Activated T-helper 2 cell treated with anti-CD3 and anti-CD28 coated beads, Interferon-gamma antibody, Interleukin-2, Interleukin-4, amounts not matched to agents 10 μg/mL and 5 μg/mL and 100 μg/mL, durations not matched to agents 14 hours and 24 hours and 36 hours (primary cell): ENCODE data around the gene ARHGEF33. TPM values are rescaled to one million over a fixed set of nuclear protein-coding genes. Genes with fewer than 3 reads are reported as not detected.

Experiments
- DNase-seq: peaks from one replicate; pipeline ENCODE4 v3.0.0; 2021; ENCODE audit warnings: low spot score
- H3K27ac Mint-ChIP-seq: one replicate; pipeline ENCODE4 v1.8.0; 2021; ENCODE audit warnings: mixed read lengths
- H3K27me3 Mint-ChIP-seq: one replicate; pipeline ENCODE4 v1.8.0; 2021; ENCODE audit warnings: low read depth, mixed read lengths
- H3K36me3 Mint-ChIP-seq: one replicate; pipeline ENCODE4 v1.8.0; 2021; ENCODE audit warnings: low read depth, mixed read lengths
- H3K4me1 Mint-ChIP-seq: one replicate; pipeline ENCODE4 v1.8.0; 2021; ENCODE audit warnings: low read depth, mixed read lengths
- H3K4me3 Mint-ChIP-seq: one replicate; pipeline ENCODE4 v1.8.0; 2021; ENCODE audit warnings: low read depth, mild to moderate bottlenecking, moderate library complexity, mixed read lengths
- H3K9me3 Mint-ChIP-seq: one replicate; pipeline ENCODE4 v1.8.0; 2021; ENCODE audit warnings: mixed read lengths
- intact Hi-C: fragments of 100-400 bp; cut with micrococcal nuclease; formaldehyde crosslinking; loops from one replicate; pipeline ENCODE4 v1.15.1; 2023
- total RNA-seq: library from RNA; stranded (reverse); gene quantifications from 2 replicates; pipeline ENCODE4 v1.2.3, GENCODE V29; 2022

Gene ARHGEF33
- total RNA-seq, 1 donor from 2014 or later = 0.25 TPM

DNA sequence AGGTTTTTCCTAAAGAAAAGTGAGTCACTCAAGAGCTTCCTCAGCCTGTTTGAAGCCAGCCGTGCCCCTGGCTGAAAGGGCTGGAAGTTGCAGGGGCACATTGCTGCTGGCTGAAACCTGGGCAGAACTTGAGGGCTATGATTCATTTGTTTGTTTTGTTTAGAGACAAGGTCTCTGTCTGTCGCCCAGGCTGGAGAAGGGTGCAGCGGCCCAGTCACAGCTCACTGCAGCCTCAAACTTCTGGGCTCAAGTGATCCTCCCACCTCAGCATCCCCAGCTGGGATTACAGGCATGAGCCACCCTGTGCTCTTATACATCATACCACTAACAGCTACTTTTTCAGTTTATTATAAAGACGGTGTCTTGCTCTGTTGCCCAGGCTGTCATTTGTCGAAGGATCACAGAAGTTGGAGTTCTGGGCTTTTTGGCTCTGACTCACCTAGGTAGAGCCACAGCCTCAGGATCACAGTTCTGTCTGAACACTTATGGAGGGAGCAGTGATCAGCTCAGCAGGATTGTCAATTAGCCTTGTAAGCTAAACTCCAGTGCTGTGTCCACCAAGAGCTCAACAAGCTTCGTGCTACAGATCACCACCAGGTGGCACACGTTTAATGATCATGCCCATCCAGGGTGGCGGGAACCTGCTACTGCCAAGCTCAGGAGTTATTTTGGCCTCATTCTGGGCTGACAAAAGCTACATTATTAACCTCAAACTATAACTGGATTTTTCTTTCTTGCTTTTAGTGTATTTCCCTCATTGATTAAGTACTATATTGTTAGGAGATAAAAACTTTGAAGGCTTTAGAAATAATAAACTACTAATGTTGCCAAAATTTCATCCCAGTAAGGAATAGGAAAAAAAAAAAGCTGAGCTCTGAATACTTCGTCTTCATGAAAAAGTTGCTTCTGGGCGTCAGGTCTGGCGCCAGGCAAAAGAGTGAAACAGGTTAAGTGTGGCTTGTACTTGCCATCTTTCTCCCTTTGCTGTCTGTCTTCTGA lies 57.9 kb downstream of the ARHGEF33 start:
- Mint-ChIP-seq H3K36me3 (no peaks in the 10 kb centered on the region), H3K27ac (no peak overlapping the region), H3K27me3 (peaks cover 4% of the 10 kb centered on the region), H3K9me3 (no peaks in the 10 kb centered on the region), H3K4me3 (no peak overlapping the region), H3K4me1 (peaks cover 2% of the 10 kb centered on the region)
- peak; percentile 60 for DNase-seq
- intact Hi-C loops = loop anchor here (1.0 to 5.0 kb wide), 3 partner anchors 90 to 283 kb away; no protein-coding TSS in a partner anchor

DNA sequence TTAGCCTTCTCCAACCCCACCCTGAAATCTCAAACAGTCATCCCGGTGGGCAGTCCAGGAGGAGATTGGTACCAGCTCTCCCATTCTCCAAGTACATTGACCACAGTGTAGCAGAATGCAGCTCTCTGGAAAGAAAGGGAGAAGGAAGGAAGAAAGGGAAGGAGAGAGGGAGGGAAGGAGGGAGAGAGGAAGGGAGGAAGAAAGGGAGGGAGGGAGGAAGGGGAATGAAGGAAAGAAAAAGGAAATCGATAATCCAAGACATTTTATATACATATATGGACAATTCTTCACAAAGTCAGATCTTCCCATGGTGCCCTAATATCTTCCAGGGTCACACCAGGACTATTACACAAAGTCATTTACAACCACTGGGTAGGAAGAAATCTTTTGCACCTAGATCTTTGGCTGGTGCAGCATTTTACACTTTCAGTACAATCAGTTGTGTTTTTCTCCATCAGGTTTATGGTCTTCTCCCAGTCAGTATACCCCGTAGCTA lies 58.8 kb downstream of the ARHGEF33 start:
- DNase-seq = no peak
- Mint-ChIP-seq H3K9me3 (no peaks in the 10 kb centered on the region), H3K4me3 (no peak overlapping the region), H3K36me3 (no peaks in the 10 kb centered on the region), H3K4me1 (no peaks in the 10 kb centered on the region), H3K27ac (no peak overlapping the region), H3K27me3 (peaks cover 7% of the 10 kb centered on the region)
- intact Hi-C loops = loop anchor here (5.0 kb wide), 2 partner anchors 89 to 109 kb away; no protein-coding TSS in a partner anchor

- H3K27ac Mint-ChIP-seq = no peak overlapping the region
- intact Hi-C loops = loop anchor here (5.0 kb wide), 2 partner anchors 88 to 108 kb away; no protein-coding TSS in a partner anchor
- H3K27me3 Mint-ChIP-seq = peaks cover 11% of the 10 kb centered on the region
- no peaks in the 10 kb centered on the region for H3K4me1 Mint-ChIP-seq
- no peak overlapping the region for H3K4me3 Mint-ChIP-seq
- H3K36me3 Mint-ChIP-seq = no peaks in the 10 kb centered on the region
- DNase-seq = no peak
- H3K9me3 Mint-ChIP-seq = no peaks in the 10 kb centered on the region
Measured at GRCh38 chr2:38948995-38949394, 59.3 kb downstream of the ARHGEF33 start.

- DNase-seq = no peak
- H3K27ac Mint-ChIP-seq = no peak overlapping the region
- peaks cover 24% of the 10 kb centered on the region for H3K27me3 Mint-ChIP-seq
- intact Hi-C loops = no loop called here
- H3K9me3 Mint-ChIP-seq = no peaks in the 10 kb centered on the region
- no peak overlapping the region for H3K4me3 Mint-ChIP-seq
- H3K36me3 Mint-ChIP-seq = no peaks in the 10 kb centered on the region
- no peaks in the 10 kb centered on the region for H3K4me1 Mint-ChIP-seq
Measured at GRCh38 chr2:38951766-38952165, 62.1 kb downstream of the ARHGEF33 start.

GRCh38 chr2:38957972-38958371 lies 68.3 kb downstream of the ARHGEF33 start:
- intact Hi-C loops = no loop called here
- H3K36me3 Mint-ChIP-seq = no peaks in the 10 kb centered on the region
- H3K4me3 Mint-ChIP-seq = no peak overlapping the region
- peaks cover 55% of the 10 kb centered on the region for H3K27me3 Mint-ChIP-seq
- H3K9me3 Mint-ChIP-seq = no peaks in the 10 kb centered on the region
- DNase-seq = no peak
- no peak overlapping the region for H3K27ac Mint-ChIP-seq
- peaks cover 3% of the 10 kb centered on the region for H3K4me1 Mint-ChIP-seq

GRCh38 chr2:38959466-38959865 lies 69.8 kb downstream of the ARHGEF33 start:
- DNase-seq = no peak
- Mint-ChIP-seq H3K9me3 (no peaks in the 10 kb centered on the region), H3K4me3 (peak overlapping the region; percentile 59), H3K27me3 (peaks cover 45% of the 10 kb centered on the region), H3K36me3 (no peaks in the 10 kb centered on the region), H3K27ac (no peak overlapping the region), H3K4me1 (peaks cover 3% of the 10 kb centered on the region)
- intact Hi-C loops = no loop called here

- intact Hi-C loops = no loop called here
- DNase-seq = peak; percentile 68
- Mint-ChIP-seq H3K4me3 (peak overlapping the region; percentile 24), H3K9me3 (no peaks in the 10 kb centered on the region), H3K27me3 (peaks cover 43% of the 10 kb centered on the region), H3K27ac (no peak overlapping the region), H3K36me3 (no peaks in the 10 kb centered on the region), H3K4me1 (peaks cover 3% of the 10 kb centered on the region)
Measured at GRCh38 chr2:38959938-38960608, 70.4 kb downstream of the ARHGEF33 start.

DNA sequence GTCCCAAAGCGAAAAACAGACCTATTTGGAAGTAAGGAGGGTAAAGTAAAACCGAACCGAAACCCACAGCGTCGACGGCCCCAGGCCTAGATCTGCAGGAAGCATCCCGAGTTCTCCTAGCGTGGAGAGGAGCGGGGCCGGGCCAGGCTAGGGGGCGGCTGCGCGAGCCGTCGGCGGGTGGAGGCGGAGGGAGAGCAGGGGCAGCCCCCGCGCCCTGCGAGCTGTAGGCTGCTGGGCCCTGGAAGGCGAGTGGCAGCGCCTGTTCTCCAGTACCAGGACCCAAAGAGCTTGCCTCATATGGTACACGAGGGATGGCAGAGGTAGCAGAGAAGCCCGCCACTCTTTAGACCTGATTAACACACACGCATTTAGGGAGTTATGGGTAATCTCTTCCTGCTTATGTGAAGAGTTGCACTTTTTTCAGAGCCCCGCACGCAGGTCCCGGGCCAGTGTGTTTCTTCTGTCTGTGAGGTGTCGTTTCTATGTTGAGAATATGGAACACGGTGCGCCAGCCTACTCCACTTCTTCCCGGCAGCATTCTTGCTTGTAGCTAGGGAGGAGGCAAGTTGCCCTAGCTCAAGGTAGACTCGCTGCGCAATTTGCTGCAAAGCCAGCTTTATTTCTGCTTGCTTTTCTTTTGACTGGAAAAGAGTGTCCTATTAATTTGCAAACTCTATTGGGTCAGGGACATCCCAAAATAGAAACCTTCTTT lies 71.1 kb downstream of the ARHGEF33 start:
- H3K4me3 Mint-ChIP-seq = peak overlapping the region; percentile 22
- DNase-seq = no peak

DNA sequence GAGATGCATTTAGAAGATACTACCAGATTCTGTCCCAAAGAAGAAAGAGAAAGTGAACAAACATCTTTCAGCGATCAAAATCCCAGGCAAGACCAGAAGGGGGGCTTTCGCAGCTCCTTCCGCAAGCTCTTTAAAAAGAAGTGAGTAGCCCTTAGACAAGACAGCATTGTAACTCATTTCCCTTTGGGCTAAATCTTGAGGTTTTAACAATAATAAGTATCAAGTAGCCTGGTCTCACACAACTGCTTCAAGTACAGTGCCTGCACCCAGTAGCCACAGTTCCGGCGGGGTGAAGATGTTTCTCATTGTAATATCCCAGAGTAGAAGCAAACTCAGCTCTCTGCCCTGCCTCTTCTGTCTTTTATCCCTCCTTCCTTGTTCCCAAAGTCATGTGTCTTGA lies 76.3 kb downstream of the ARHGEF33 start:
- Mint-ChIP-seq H3K9me3 (no peaks in the 10 kb centered on the region), H3K27me3 (peaks cover 15% of the 10 kb centered on the region), H3K4me1 (peaks cover 3% of the 10 kb centered on the region), H3K36me3 (no peaks in the 10 kb centered on the region), H3K27ac (no peak overlapping the region), H3K4me3 (no peak overlapping the region)
- no peak for DNase-seq
- intact Hi-C loops = no loop called here

More for the DNA sequence above, 71.1 kb downstream of the ARHGEF33 start:
- Mint-ChIP-seq H3K27me3 (peaks cover 43% of the 10 kb centered on the region), H3K36me3 (no peaks in the 10 kb centered on the region), H3K9me3 (no peaks in the 10 kb centered on the region), H3K27ac (no peak overlapping the region), H3K4me1 (peaks cover 3% of the 10 kb centered on the region)
- intact Hi-C loops = no loop called here

- DNase-seq = no peak
- Mint-ChIP-seq H3K4me3 (no peak overlapping the region), H3K9me3 (no peaks in the 10 kb centered on the region), H3K4me1 (peaks cover 1% of the 10 kb centered on the region), H3K27me3 (peaks cover 9% of the 10 kb centered on the region), H3K27ac (no peak overlapping the region), H3K36me3 (no peaks in the 10 kb centered on the region)
- intact Hi-C loops = no loop called here
Measured at GRCh38 chr2:38966678-38967077, 77.0 kb downstream of the ARHGEF33 start.

DNA sequence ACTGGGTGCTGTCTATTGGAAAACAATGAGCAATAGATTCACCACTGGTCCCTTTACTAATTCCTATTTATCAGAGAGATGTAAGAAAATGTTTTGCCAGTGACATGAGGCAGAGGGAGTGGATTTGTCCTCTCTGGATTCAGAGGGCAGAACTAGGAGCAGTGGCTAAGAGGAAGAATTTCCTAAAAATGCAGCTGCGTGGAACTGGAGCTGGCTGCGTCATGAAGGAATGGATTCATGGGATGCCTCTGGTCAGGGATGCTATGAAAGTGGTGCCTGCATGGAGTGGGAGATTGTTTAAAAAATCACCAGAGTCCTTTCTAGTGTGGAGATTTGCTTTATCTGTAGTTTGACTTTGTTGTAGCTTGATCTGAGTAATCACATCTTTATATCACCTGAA lies 78.3 kb downstream of the ARHGEF33 start:
- no peak overlapping the region for H3K4me3 Mint-ChIP-seq
- H3K36me3 Mint-ChIP-seq = no peaks in the 10 kb centered on the region
- intact Hi-C loops = no loop called here
- H3K27ac Mint-ChIP-seq = no peak overlapping the region
- no peak for DNase-seq
- peaks cover 2% of the 10 kb centered on the region for H3K27me3 Mint-ChIP-seq
- no peaks in the 10 kb centered on the region for H3K4me1 Mint-ChIP-seq
- H3K9me3 Mint-ChIP-seq = no peaks in the 10 kb centered on the region

DNA sequence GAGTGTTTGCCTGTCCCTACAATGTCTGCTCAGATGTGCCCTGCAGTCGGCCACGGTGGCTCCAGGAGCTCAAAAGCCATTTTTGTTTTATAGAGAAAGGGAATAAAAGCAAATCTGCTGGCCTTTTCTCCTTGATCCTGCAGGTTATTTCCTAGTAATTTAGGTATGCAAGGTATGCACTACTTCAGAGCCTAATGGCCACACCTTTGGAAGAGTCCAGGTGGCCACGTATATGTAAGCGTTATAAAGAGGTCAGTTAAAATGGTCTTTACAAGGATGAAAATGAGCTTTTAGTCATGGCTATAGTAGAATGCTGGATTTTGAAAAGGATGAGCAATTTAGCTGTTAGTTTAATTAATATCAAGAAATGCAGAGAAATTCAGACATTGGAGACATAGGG lies 81.7 kb downstream of the ARHGEF33 start:
- intact Hi-C loops = no loop called here
- no peak overlapping the region for H3K4me3 Mint-ChIP-seq

More for the DNA sequence above, 81.7 kb downstream of the ARHGEF33 start:
- Mint-ChIP-seq H3K36me3 (no peaks in the 10 kb centered on the region), H3K27me3 (no peaks in the 10 kb centered on the region), H3K27ac (no peak overlapping the region), H3K4me1 (no peaks in the 10 kb centered on the region), H3K9me3 (no peaks in the 10 kb centered on the region)
- DNase-seq = no peak
